ENCODE data around the gene GAB2.

The GAB2 gene

GRCh38 chr11:78339483-78339882 is 78.1 kb downstream of the GAB2 start:
- no peak for DNase-seq

- no peak for DNase-seq
These were observed 78.9 kb downstream of the GAB2 start for GRCh38 chr11:78338702-78339101.

DNA sequence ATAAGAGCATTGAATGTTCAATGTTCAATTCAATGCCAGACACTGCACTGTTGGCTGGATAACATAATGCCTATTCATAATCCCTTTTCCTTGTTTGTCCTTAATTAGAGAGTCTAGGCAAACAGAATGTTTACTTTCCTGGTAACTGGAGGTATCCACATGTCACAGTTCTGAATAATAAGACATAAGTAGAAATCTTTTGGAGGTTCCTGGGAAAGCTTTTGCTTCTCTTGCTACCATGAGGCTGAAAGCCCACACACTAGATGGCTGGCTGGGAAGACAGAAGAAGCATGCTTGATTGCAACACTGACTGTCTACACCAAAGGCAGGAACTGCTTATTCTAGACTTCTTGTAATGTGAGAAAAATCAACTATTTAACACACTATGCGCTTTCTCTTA is 79.5 kb downstream of the GAB2 start:
- no peak for DNase-seq

- DNase-seq = no peak
These were observed 80.1 kb downstream of the GAB2 start for GRCh38 chr11:78337554-78337924.

GRCh38 chr11:78336877-78337553 is 80.6 kb downstream of the GAB2 start:
- no peak for DNase-seq

DNA sequence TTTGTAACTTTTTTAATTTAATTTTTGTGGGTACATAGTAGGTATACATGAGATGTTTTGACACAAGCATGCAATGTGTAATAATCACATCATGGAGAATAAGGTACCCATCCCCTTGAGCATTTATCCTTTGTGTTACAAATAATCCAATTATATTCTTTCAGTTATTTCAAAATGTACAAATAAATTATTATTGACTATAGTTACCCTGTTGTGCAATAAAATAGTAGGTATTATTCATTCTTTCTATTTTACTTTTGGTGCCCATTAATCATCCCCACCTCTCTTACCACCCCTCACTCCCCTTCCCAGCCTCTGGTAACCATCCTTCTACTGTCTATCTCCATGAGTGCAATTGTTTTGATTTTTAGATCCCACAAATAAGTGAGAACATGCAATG is 83.5 kb downstream of the GAB2 start:
- DNase-seq = no peak

DNA sequence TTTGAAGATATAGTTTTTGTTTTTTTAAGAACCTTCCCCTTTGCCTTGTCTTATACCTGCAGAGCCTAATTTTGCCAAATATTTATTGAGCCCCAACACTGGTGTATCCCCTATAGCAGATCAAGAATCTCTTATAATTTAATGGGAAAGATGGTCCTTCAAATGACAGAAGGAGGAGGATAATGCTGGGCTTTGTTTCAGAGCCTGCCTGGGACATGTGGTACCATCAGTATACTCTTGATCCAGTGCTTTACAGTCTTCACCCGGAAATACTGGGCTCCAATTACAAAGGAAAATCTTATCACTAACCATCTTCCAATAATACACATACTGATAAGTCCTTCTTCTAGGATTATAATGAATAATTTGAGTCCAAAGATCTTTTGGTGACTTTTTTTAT is 84.7 kb downstream of the GAB2 start:
- DNase-seq = no peak

DNA sequence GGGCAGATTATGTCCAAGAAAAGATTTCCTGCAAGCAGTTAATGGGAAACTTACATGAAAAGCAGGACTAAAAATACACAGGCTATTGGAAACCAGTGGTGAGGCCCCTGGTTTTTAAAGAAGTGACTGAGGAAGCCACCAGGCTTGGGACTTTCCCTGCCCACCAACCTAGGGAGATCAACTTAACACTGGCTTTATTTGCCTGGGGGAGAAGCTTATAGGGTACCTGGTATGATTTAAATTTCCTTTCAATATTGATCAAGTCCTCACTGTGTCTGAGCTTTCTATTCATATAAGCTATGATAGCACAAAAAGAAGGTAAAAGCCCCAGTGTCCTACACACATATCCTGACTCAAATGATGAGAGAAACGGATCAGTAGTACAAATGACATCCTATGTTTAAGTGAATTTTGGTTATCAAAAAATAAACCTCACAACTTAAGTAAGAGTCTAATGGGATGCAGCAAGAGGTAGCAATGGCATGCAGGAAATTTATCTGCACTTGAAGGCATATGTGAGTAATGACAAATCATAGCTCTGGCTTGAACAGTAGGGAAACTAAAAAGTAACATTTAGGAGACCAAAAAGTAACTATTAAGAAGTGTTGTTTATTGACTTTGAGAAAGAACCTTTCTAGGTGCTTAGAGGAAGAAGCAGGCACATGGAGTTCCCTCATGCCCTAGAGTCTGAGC is 85.3 kb downstream of the GAB2 start:
- DNase-seq = no peak

DNA sequence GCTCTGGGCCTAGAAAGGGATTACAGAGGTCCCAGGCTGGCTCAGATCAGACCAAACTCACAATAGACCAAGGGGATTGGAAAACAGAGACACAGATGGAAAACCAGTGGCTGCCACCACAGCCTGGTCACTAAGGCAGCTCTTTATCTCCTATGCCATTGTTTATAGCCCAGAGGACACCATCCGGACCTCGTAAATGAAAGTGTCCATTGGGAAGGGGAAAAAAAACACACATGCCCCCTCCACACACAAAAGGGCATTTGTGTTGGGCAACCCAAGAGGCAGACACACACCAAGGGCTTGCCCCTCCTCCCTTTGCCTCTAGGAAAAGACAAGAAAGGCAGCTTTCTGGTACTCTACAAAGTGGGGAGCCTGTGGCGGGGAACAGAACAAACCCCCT is 85.9 kb downstream of the GAB2 start:
- no peak for DNase-seq

DNA sequence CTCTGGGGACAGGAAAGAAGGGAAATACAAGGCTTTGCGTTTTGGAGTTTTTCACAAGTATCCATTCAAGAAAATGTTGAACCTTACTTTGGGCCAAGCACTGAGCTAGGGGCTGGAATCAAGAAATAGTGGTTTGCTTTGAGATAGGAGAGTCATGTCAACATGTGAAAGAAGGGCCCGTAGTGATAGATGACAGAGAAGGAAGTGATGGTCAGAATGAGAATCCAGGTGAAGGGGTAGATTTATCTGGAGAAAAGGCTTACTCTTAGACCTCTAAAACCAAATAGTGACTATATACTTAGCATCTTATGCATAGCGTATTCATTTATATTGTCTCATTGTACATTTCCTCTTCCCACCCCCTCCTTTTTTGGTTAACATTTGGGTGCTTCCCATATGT is 87.3 kb downstream of the GAB2 start:
- no peak for DNase-seq

- no peak for DNase-seq
These were observed 89.7 kb downstream of the GAB2 start for GRCh38 chr11:78327945-78328344.

- no peak for DNase-seq
These were observed 92.3 kb downstream of the GAB2 start for GRCh38 chr11:78325274-78325781.

DNA sequence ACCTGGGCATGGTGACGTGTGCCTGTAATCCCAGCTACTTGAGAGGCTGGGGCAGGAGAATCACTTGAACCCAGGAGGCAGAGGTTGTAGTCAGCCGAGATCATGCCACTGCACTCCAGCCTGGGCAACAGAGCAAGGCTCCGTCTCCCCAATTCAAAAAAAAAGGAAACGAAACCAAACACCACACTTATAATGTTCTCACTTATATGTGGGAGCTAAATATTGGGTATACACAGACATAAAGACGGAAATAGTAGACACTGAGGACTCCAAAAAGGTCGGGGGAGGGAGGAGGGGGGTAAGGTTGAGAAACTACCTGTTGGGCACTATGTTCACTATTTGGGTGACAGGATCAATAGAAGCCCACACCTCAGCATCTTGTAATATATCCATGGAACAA is 94.3 kb downstream of the GAB2 start:
- DNase-seq = no peak

DNA sequence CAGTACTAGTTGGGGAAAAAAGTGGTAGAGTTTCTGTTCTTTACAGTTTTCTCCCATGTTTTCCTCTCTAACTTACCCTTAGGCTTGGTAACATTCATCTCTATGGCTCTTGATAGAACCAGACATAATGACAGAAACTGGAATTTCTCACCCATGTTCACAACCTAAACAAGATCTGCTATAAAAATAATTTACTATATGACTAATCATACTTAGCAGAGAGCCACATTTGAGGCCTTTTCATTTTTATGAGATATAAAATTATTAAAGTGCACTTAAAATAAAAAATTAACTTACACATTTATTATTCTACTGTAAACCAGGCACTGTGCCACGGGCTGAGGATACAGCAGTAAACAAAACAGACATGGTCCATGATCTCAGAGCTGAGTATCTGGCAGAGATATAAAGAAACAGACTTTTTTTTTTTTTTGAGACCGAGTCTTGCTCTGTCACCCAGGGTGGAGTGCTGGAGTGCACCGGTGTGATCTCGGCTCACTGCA is 98.1 kb downstream of the GAB2 start:
- DNase-seq = no peak

DNA sequence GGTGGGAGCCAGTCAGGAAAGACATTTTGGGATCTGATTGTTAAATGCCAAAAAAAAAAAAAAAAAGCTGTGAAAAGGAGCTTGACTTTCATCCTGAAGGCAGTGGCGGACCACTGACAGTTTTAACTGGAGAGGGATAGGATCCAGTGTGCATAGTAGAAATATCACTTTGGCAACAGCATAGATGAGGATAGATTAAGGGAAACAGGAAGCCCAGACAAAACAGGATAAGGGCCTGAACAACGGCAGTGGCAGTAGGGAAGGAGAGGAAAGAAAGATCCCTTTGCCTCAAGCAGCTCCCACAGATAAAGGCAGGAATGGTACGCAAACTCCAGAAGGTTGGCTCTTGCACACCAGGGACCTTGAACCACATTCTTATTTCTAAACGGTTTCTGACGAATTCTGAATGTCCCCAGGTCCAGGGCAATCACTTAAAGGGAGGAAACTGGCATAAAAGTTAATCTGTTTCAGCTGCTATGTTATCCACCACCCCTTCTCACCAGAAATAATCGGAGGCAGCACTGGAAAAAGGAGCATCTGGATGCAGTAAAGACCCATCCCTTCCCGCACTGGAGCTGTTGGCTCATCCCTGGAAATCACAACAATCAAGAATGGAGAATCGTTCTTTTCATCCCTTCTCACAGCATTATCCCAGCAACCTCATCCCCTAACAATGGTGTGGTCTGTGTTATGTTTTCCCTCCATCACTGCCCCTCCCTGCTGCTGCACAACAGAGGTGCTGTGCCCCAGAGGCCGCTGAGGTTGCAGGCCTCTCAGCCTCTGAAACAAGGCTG is 99.1 kb downstream of the GAB2 start:
- no peak for DNase-seq

- DNase-seq = no peak
These were observed 101.9 kb downstream of the GAB2 start for GRCh38 chr11:78315724-78316123.

- DNase-seq = no peak
These were observed 102.9 kb downstream of the GAB2 start for GRCh38 chr11:78314762-78315161.

GRCh38 chr11:78313898-78314297 is 103.7 kb downstream of the GAB2 start:
- no peak for DNase-seq

DNA sequence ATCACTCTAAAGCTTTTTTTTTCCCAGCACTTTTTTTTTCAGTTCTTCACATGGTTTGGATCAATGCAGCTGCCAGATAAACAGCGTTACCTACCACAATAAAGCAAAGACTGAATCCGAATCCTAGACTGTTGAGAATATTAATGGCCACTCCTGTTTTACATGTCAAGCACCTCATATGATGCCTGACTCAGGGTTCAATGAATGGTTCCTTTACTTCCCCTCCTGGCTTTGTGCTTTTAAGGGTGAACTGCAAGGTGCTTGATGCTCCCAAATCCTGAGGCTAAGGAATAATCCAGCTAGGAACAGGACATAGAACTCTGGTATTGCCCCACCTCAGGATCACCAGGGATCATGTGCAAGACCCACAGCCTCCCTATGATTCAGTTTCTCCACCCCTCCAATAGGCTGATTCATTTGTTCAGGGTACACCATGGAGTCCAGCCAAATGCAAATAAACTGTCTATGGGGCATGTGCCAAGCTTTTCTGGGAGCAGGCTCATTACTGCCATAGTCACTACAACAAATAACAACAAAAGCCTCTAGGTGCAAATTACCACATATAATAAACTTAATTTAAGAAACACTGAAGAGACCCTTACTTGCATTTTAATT is 104.3 kb downstream of the GAB2 start:
- DNase-seq = no peak

GRCh38 chr11:78312712-78313111 is 104.9 kb downstream of the GAB2 start:
- DNase-seq = no peak

DNA sequence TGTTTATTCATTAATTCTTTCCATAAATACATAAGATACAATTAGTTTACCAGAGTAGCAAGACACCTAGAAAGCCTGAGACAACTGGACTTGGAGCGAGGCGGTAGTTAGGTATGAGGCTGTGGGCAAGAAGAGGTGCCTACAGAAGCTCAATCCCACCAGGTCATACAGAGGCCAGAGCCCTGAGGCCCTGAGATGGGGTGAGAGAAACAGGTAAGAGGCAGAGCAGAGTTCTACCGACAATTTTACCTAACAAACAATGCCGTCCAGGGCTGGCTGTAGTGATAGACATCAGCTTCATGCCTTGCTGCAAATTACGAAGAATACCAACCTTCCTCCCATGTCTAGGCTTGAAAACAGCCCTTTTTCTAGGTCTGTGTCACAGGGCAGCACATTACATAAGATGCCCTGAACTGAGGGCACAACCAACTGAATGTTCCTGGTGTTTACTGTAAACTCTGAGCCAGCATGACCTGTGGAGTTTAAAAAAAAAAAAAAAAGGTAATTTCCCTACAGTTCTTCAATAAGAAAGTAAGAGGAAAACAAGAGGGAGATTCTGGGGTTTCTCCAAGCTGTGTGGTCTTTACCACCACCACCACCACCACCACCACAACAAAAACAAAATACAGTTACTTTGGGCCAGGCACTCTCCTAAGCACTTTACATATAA is 105.8 kb downstream of the GAB2 start:
- DNase-seq = no peak

DNA sequence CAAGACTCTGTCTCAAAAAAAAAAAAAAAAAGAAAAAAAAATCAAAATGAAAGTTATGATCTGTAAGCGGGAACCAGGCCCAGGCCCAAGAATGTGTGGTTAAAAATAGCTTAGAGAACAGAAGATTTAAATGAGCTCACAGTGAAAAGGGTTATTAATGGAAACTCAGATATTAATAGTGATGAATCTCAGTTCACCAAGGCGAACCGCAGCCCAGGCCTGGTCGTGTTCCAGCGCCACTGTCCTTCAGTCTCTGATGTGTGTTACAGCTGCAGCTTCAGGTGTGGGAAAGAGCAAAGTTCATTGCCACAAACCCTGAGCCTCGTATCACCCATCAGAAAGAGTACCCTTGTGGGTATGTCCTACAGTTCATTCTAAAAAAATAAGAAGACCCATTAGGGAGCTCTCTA is 107.1 kb downstream of the GAB2 start:
- DNase-seq = no peak

DNA sequence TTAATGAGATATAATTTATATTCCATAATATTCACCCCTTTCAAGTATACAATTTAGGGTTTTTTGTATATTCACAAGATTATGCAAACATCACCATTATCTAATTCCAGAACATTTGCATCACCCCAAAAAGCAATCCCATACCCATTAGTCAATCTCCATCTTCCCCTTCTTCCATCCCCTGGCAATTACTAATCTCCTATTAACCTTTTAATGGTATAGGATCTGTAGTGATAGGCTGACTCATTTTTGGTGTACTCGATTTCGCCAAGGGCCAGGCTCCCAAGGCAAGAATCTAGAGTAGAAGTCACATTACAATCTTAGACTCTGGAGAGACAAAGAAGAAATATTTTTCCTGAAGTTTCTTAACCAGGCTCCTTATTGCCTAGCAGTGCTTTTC is 113.4 kb downstream of the GAB2 start:
- DNase-seq = no peak
